Measurements from ENCODE around the gene ITM2B. TPM values are rescaled to one million over a fixed set of nuclear protein-coding genes. Genes with fewer than 3 reads are reported as not detected.

Gene ITM2B
- polyA plus RNA-seq, 1 donor (not counting 4 experiments of a cell fraction or from before 2014, with no cell fraction given) = 401 TPM

DNA sequence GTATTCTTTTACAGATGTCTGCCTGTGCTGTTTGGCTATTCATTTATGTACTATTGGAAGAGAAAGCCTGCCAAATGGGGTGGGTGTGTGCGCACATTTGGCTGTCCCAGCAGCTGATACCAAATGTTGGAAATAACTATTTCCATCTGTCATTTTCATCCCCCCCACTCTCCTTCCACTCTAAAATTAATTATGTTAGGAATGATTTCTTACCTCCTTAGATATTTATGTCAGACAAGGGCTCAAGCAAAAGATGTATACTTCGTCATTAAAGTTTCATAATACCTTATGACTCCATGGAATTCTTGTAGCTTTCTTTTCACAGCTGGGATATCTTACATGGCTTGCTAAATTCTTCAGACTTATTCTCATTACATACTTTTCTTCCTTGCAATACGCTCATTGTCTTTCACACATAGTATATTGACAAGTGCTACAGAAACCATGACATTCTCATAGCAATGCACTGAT is 18.6 kb downstream of the ITM2B start:
- Histone ChIP-seq H4K20me1 (ENCODE audit: control insufficient read depth, extremely low read depth, insufficient read depth, low read length) (no peaks in the 10 kb centered on the region), H3K27me3 (ENCODE audit: control insufficient read depth, extremely low read depth, insufficient read depth, low read length) (no peaks in the 10 kb centered on the region), H3K4me3 (ENCODE audit: control insufficient read depth in 2 of 3, extremely low read depth in 1 of 3, insufficient read depth in 2 of 3, low read depth in 1 of 3, low read length in 3 of 3) (no peak overlapping the region), H3K4me2 (ENCODE audit: control insufficient read depth, extremely low read depth, insufficient read depth, low read depth, low read length) (no peak overlapping the region), H2AFZ (ENCODE audit: control insufficient read depth, low read length) (no peak overlapping the region), H3K9ac (ENCODE audit: control insufficient read depth, extremely low read depth, insufficient read depth, low read length) (no peak overlapping the region), H3K9me1 (ENCODE audit: control insufficient read depth, extremely low read depth, insufficient read depth, low read length) (no peaks in the 10 kb centered on the region), H3K27ac (ENCODE audit: control insufficient read depth, insufficient read depth, low read length) (no peak overlapping the region), H3K9me3 (ENCODE audit: control insufficient read depth, low read depth, low read length) (no peaks in the 10 kb centered on the region), H3K36me3 (ENCODE audit: control insufficient read depth in 2 of 2, extremely low read depth in 1 of 2, insufficient read depth in 2 of 2, low read length in 2 of 2) (peaks cover 15 to 16% of the 10 kb centered on the region in 2 experiments), H3K79me2 (ENCODE audit: control insufficient read depth, insufficient read depth, low read length) (peaks cover 49% of the 10 kb centered on the region), H3K4me1 (ENCODE audit: control insufficient read depth, extremely low read depth, insufficient read depth, low read length) (no peaks in the 10 kb centered on the region)
- FAIRE-seq = no peak
- TF ChIP-seq EZH2 (IDR thresholded peaks at IDR 0.05; ENCODE audit: low read length) = no peak
- TF ChIP-seq, protein P1, sequence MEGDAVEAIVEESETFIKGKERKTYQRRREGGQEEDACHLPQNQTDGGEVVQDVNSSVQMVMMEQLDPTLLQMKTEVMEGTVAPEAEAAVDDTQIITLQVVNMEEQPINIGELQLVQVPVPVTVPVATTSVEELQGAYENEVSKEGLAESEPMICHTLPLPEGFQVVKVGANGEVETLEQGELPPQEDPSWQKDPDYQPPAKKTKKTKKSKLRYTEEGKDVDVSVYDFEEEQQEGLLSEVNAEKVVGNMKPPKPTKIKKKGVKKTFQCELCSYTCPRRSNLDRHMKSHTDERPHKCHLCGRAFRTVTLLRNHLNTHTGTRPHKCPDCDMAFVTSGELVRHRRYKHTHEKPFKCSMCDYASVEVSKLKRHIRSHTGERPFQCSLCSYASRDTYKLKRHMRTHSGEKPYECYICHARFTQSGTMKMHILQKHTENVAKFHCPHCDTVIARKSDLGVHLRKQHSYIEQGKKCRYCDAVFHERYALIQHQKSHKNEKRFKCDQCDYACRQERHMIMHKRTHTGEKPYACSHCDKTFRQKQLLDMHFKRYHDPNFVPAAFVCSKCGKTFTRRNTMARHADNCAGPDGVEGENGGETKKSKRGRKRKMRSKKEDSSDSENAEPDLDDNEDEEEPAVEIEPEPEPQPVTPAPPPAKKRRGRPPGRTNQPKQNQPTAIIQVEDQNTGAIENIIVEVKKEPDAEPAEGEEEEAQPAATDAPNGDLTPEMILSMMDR (optimal IDR thresholded peaks at IDR 0.05 in 1 of 3, IDR thresholded peaks at IDR 0.05 in 1 of 3, conservative IDR thresholded peaks at IDR 0.05 in 1 of 3; ENCODE audit: extremely low read depth in 1 of 3, insufficient read depth in 2 of 3, low read length in 3 of 3) = no peak
- dilution Hi-C loops (cut with MboI; ENCODE audit: extremely low pct_ligation_motif_present, low sequenced_read_pairs) = no loop called here
- no peak for DNase-seq (ENCODE audit: low read depth, low spot score)

DNA sequence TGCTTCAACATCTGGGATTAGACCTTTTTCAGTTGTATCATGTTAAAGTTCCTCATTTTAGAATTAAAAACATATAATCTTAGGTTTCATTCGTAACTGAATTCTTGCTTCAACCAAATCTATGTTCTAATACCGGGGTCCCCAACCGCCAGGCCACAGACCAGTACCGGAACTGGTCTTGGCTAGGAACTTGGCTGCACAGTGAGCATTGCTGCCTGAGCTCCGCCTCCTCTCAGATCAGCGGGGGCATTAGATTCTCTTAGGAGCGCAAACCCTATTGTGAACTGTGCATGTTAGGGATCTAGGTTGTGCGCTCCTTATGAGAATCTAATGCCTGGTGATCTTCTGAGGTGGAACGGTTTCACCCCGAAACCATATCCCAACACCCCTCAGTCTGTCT is 19.2 kb downstream of the ITM2B start:
- no peak overlapping the region for H3K27ac ChIP-seq (ENCODE audit: control insufficient read depth, insufficient read depth, low read length)
- no peaks in the 10 kb centered on the region for H3K9me1 ChIP-seq (ENCODE audit: control insufficient read depth, extremely low read depth, insufficient read depth, low read length)
- DNase-seq (ENCODE audit: low read depth, low spot score) (no peak), FAIRE-seq (no peak)
- H3K4me3 ChIP-seq (ENCODE audit: control insufficient read depth in 2 of 3, extremely low read depth in 1 of 3, insufficient read depth in 2 of 3, low read depth in 1 of 3, low read length in 3 of 3) = no peak overlapping the region
- H3K36me3 ChIP-seq (ENCODE audit: control insufficient read depth in 2 of 2, extremely low read depth in 1 of 2, insufficient read depth in 2 of 2, low read length in 2 of 2) = peaks cover 16 to 18% of the 10 kb centered on the region in 2 experiments
- TF ChIP-seq, protein P1 (optimal IDR thresholded peaks at IDR 0.05 in 1 of 3, IDR thresholded peaks at IDR 0.05 in 1 of 3, conservative IDR thresholded peaks at IDR 0.05 in 1 of 3; ENCODE audit: extremely low read depth in 1 of 3, insufficient read depth in 2 of 3, low read length in 3 of 3) = no peak
- TF ChIP-seq EZH2 (IDR thresholded peaks at IDR 0.05; ENCODE audit: low read length) = no peak
- peaks cover 45% of the 10 kb centered on the region for H3K79me2 ChIP-seq (ENCODE audit: control insufficient read depth, insufficient read depth, low read length)
- H4K20me1 ChIP-seq (ENCODE audit: control insufficient read depth, extremely low read depth, insufficient read depth, low read length) = no peaks in the 10 kb centered on the region
- no peaks in the 10 kb centered on the region for H3K4me1 ChIP-seq (ENCODE audit: control insufficient read depth, extremely low read depth, insufficient read depth, low read length)
- H3K27me3 ChIP-seq (ENCODE audit: control insufficient read depth, extremely low read depth, insufficient read depth, low read length) = no peaks in the 10 kb centered on the region
- H3K4me2 ChIP-seq (ENCODE audit: control insufficient read depth, extremely low read depth, insufficient read depth, low read depth, low read length) = no peak overlapping the region
- H3K9ac ChIP-seq (ENCODE audit: control insufficient read depth, extremely low read depth, insufficient read depth, low read length) = no peak overlapping the region
- dilution Hi-C loops (cut with MboI; ENCODE audit: extremely low pct_ligation_motif_present, low sequenced_read_pairs) = no loop called here
- H2AFZ ChIP-seq (ENCODE audit: control insufficient read depth, low read length) = no peak overlapping the region
- no peaks in the 10 kb centered on the region for H3K9me3 ChIP-seq (ENCODE audit: control insufficient read depth, low read depth, low read length)
